GM19452 (cell line): Measurements from ENCODE around the gene STAC2.
A peak's percentile ranks its signal among the peaks of the same experiment; 100 is the strongest.

ENCODE experiments used
- ATAC-seq: cut with Tn5 transposase; IDR thresholded peaks from one replicate; pipeline ENCODE4 v1.9.1; 2021; ENCODE audit not compliant: unreplicated experiment

The STAC2 gene

DNA sequence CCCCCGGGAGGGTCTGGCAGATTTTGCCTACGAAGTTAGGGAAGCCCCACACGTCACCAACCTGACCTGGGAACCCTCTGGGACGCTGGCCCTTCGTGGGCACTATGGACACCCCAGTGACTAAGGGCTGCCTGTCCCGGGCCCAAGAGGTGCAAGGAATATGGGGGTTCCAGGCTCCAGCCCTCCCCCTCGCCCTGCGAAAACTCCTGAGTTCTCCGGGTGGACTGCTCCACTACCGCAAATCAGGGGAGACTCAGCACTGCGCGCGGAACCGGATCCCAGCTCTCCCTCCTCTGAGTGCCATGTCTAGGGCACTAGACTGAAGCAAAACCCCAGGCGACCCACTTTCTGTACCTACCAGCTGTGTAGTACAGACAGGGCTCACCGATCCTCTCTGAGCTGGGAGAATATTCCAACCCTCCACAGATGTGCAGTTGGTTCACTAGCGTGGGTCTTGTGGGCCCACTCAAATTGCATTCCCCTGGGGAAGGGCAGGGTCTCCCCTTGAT, 59.9 kb downstream of the STAC2 start, which contains the start of gene ARL5C:
Gene ARL5C, minus strand, starts transcription at position 321 of the 509 bp plus-strand sequence. CDS start 401 bp downstream, outside the sequence.
- no peak for ATAC-seq

DNA sequence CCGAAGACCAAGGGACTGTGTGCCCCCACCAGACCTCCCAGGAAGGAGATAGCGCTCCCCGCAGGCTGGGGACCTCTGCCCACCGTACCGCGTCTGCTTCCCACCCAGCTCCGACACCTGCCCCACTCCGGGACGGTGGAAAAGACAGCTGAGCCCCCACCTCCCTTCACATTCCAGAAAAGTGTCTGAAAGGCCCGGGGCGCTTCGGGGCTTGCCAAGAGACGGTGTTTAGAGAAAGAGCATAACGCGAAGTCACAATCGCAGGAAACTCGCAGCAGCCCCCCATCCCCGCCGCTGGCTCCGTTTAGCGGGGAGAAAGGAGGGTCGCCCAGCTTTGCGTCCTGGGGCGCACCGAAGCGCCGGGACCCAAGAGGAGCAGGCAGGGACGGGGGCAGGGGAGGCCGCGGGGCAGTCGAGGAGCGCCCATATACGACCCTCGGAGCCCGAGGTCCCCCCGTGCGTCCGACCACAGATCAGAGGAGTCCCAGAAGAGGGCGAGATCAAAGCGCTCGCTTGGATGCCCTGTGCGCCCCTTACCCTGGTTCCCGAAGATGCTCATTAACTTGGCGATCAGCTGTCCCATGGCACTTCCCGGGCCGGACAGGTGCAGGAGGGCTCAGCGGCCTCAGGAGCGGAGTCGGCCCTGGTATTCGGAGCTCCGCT, 60.4 kb downstream of the STAC2 start:
- no peak for ATAC-seq

- ATAC-seq, result peak; percentile 86
These were observed 61.0 kb downstream of the STAC2 start for GRCh38 chr17:39164675-39165143.

- no peak for ATAC-seq
These were observed 63.8 kb downstream of the STAC2 start for GRCh38 chr17:39161962-39162361.
